PFSK-1 (cell line): Measurements from ENCODE around the gene KSR2.

Experiments
- FOXP2 ChIP-seq: optimal IDR thresholded peaks from 2 replicates; pipeline ENCODE3; 2011; ENCODE audit warnings: borderline replicate concordance, control low read depth, inconsistent platforms; ENCODE audit not compliant: insufficient read depth; ENCODE audit errors: extremely low read length, extremely low read depth
- POLR2AphosphoS5 ChIP-seq: IDR thresholded peaks from 2 replicates; pipeline ENCODE4 v1.6.1; 2012; ENCODE audit warnings: low read depth, mild to moderate bottlenecking, control low read depth, low read length, moderate library complexity
- REST ChIP-seq, 2 experiments: IDR thresholded peaks; 2 replicates each; pipeline versions ENCODE4 v1.6.1 to v1.8.0; 2011 to 2012; ENCODE audit warnings: low read depth in 2 of 2, low read length in 2 of 2, control low read depth in 1 of 2, inconsistent platforms in 1 of 2, mild to moderate bottlenecking in 1 of 2, moderate library complexity in 1 of 2; ENCODE audit not compliant: insufficient read depth in 1 of 2
- SIN3A ChIP-seq: IDR thresholded peaks from 2 replicates; pipeline ENCODE4 v1.6.1; 2012; ENCODE audit warnings: mild to moderate bottlenecking, low read length, moderate library complexity, borderline replicate concordance; ENCODE audit not compliant: insufficient read depth
- TAF1 ChIP-seq: IDR thresholded peaks from 2 replicates; pipeline ENCODE4 v1.6.1; 2012; ENCODE audit warnings: low read length, control low read depth, borderline replicate concordance; ENCODE audit not compliant: insufficient read depth

Gene KSR2

GRCh38 chr12:117513353-117513752 is 455.4 kb downstream of the KSR2 start:
- TF ChIP-seq POLR2AphosphoS5 (no peak), REST (IDR thresholded peaks at IDR 0.05; ENCODE audit: insufficient read depth in 1 of 2, low read depth in 2 of 2, low read length in 2 of 2) (no peak), FOXP2 (no peak), SIN3A (no peak)

GRCh38 chr12:117508468-117508867 is 460.3 kb downstream of the KSR2 start:
- TF ChIP-seq TAF1 (no peak), FOXP2 (no peak), POLR2AphosphoS5 (no peak), SIN3A (no peak), REST (IDR thresholded peaks at IDR 0.05; ENCODE audit: insufficient read depth in 1 of 2, low read depth in 2 of 2, low read length in 2 of 2) (no peak)

GRCh38 chr12:117507548-117507947 is 461.2 kb downstream of the KSR2 start:
- TF ChIP-seq POLR2AphosphoS5 (no peak), FOXP2 (no peak), REST (IDR thresholded peaks at IDR 0.05; ENCODE audit: insufficient read depth in 1 of 2, low read depth in 2 of 2, low read length in 2 of 2) (no peak), SIN3A (no peak), TAF1 (no peak)

- TF ChIP-seq TAF1, result no peak
- no peak for TF ChIP-seq FOXP2
- TF ChIP-seq REST (IDR thresholded peaks at IDR 0.05; ENCODE audit: insufficient read depth in 1 of 2, low read depth in 2 of 2, low read length in 2 of 2), result no peak
- no peak for TF ChIP-seq SIN3A
- TF ChIP-seq POLR2AphosphoS5, result no peak
These were observed 462.5 kb downstream of the KSR2 start for GRCh38 chr12:117506333-117506732.

- TF ChIP-seq TAF1 (no peak), FOXP2 (no peak)
These were observed 466.2 kb downstream of the KSR2 start for GRCh38 chr12:117502633-117503032.
